K562 (cell line): ENCODE results near the gene PPP1R12B. TPM values are rescaled to one million over a fixed set of nuclear protein-coding genes. Genes with fewer than 3 reads are reported as not detected.
"Not testable (repeated sequence)": the region's sequence is repeated elsewhere in the genome, so short reads cannot be mapped to it uniquely, and the experiment has no call there.

Experiments used
- ATAC-seq: fragments of 200-7000 bp; cut with Tn5 transposase; 3 replicates; pipeline ENCODE4 v1.9.1; 2020; ENCODE audit warnings: moderate library complexity
- BruUV-seq: library from RNA; stranded (reverse); fragments of 400-500 nt; replicated peaks from 2 replicates; lab custom pipeline; 2021; lab: Mats Ljungman, UMichigan
- CTCF ChIA-PET: fragments of 300-600 bp; formaldehyde crosslinking; extraction: SDS; loops from one replicate; lab custom pipeline; 2021; ENCODE audit warnings: low intra/inter-chr PET ratio; lab: Yijun Ruan, JAX
- POLR2A ChIA-PET: fragments of 300-600, 350-650 bp; sonication (Branson Sonifier 250); formaldehyde crosslinking; extraction: SDS; loops from one replicate; lab custom pipeline; 2021; ENCODE audit warnings: antibody characterized with exemption, inconsistent platforms; lab: Yijun Ruan, JAX
- DNase-seq, 4 experiments: peaks; one replicate each; pipeline versions ENCODE4 v3.0.0 to v3.0.0-alpha.2; 2011 to 2018; ENCODE audit warnings: low spot score in 3 of 4, mixed read lengths in 3 of 4; ENCODE audit errors: extremely low read depth in 1 of 4
- FAIRE-seq: peaks from 2 replicates; lab custom pipeline; 2011; peaks lifted over from hg19 to GRCh38; lab: Jason Lieb, UNC
- H2AFZ ChIP-seq: 2 replicates; pipeline ENCODE4 v1.6.0; 2011; ENCODE audit warnings: low read depth, low read length, control low read depth, inconsistent platforms
- H3K27ac ChIP-seq: fragments of 200-600 bp; 3 replicates; pipeline ENCODE4 v1.8.0; 2011; ENCODE audit warnings: low read depth, mild to moderate bottlenecking, control low read depth, inconsistent platforms, low read length, moderate library complexity, mixed read lengths; ENCODE audit errors: extremely low read depth
- H3K27me3 ChIP-seq, 2 experiments: fragments of 300-600 bp in 1 of 2; 2 replicates in 1 of 2; 3 replicates in 1 of 2; pipeline versions ENCODE4 v1.6.0 to v1.8.0; 2011; ENCODE audit warnings: inconsistent platforms in 2 of 2, low read length in 2 of 2, mild to moderate bottlenecking in 1 of 2, mixed read lengths in 1 of 2, moderate library complexity in 1 of 2; ENCODE audit not compliant: control insufficient read depth in 2 of 2, insufficient read depth in 2 of 2
- H3K36me3 ChIP-seq: fragments of 300-600 bp; 3 replicates; pipeline ENCODE4 v1.8.0; 2011; ENCODE audit warnings: mild to moderate bottlenecking, low read length, inconsistent platforms; ENCODE audit not compliant: control insufficient read depth, insufficient read depth
- H3K4me1 ChIP-seq, 2 experiments: fragments of 200-600 bp in 1 of 2; replicated peaks in 1 of 2; 2 replicates in 1 of 2; 3 replicates in 1 of 2; pipeline versions ENCODE4 v1.5.1 to v1.8.0; 2011; ENCODE audit warnings: inconsistent platforms in 2 of 2, low read length in 2 of 2, mild to moderate bottlenecking in 1 of 2, mixed read lengths in 1 of 2, moderate library complexity in 1 of 2; ENCODE audit not compliant: control insufficient read depth in 2 of 2, insufficient read depth in 2 of 2
- H3K4me2 ChIP-seq: 2 replicates; pipeline ENCODE4 v1.6.1; 2011; ENCODE audit warnings: low read length, control low read depth, inconsistent platforms, mixed read lengths; ENCODE audit not compliant: insufficient read depth
- H3K4me3 ChIP-seq: fragments of 200-600 bp; sonication (generic), shearing (Covaris generic); 2 replicates; pipeline ENCODE4 v1.5.1; 2016; ENCODE audit warnings: control low read depth, inconsistent platforms
- H3K79me2 ChIP-seq: fragments of 200-600 bp; 3 replicates; pipeline ENCODE4 v1.8.0; 2011; ENCODE audit warnings: low read length, inconsistent platforms; ENCODE audit not compliant: control insufficient read depth, insufficient read depth
- H3K9ac ChIP-seq, 2 experiments: 2 replicates each; pipeline versions ENCODE4 v1.6.0 to v1.6.1; 2011; ENCODE audit warnings: low read depth in 2 of 2, low read length in 2 of 2, control low read depth in 1 of 2, inconsistent platforms in 1 of 2, mild to moderate bottlenecking in 1 of 2, mixed read lengths in 1 of 2; ENCODE audit not compliant: insufficient read depth in 1 of 2
- H3K9me1 ChIP-seq: one replicate; pipeline ENCODE4 v1.6.0; 2011; ENCODE audit warnings: inconsistent platforms, mild to moderate bottlenecking, low read length, moderate library complexity; ENCODE audit not compliant: control insufficient read depth, insufficient read depth
- H3K9me3 ChIP-seq: replicated peaks from 2 replicates; pipeline ENCODE4 v1.5.1; 2011; ENCODE audit warnings: low read depth, low read length, inconsistent platforms; ENCODE audit not compliant: control insufficient read depth, insufficient read depth
- H4K20me1 ChIP-seq: replicated peaks from 2 replicates; pipeline ENCODE4 v1.6.1; 2011; ENCODE audit warnings: low read length, inconsistent platforms, mixed read lengths; ENCODE audit not compliant: control insufficient read depth, insufficient read depth
- NR2C2 ChIP-seq, 2 experiments: fragments of 200-800 bp in 1 of 2; sonication (Bioruptor generic) in 1 of 2; sonication (generic) in 1 of 2; formaldehyde crosslinking in 1 of 2; IDR thresholded peaks; 2 replicates each; pipeline versions ENCODE4 v1.6.1 to v1.8.0; 2016 to 2022; ENCODE audit warnings: mild to moderate bottlenecking in 1 of 2, missing compliant biosample characterization in 1 of 2, missing genetic modification characterization in 1 of 2, missing genetic modification reagents in 1 of 2
- WGBS: fragments of 100-300 bp; shearing (Covaris generic); methylation state at CpG from one replicate; pipeline ENCODE4 v1.1.6; 2016; ENCODE audit warnings: low coverage, mixed read lengths; ENCODE audit not compliant: insufficient coverage; ENCODE audit errors: missing lambda C conversion rate; 5-methylcytosine and 5-hydroxymethylcytosine counted together
- in situ Hi-C: fragments of 300-500 bp; cut with MboI; formaldehyde crosslinking; loops from 4 replicates; pipeline ENCODE4 v1.15.0; 2018; ENCODE audit warnings: inconsistent platforms, mixed read lengths
- intact Hi-C: fragments of 100-400 bp; cut with micrococcal nuclease; formaldehyde crosslinking; loops from 2 replicates; pipeline ENCODE4 v1.14.2; 2022
- polyA plus RNA-seq, 8 experiments: library from polyadenylated mRNA; depleted of rRNA in 4 of 8; stranded (reverse) in 5 of 8; unstranded in 3 of 8; fragments of >200 nt; fragmentation: Nextera tagmentation in 2 of 8; fragmentation: Illumina TruSeq in 1 of 8; extraction: Ambion mirVana in 2 of 8; extraction: Trizol in 1 of 8; gene quantifications; 2 replicates each; pipeline versions ENCODE4 v1.2.1 to v1.2.3, GENCODE V29; 2011 to 2014; ENCODE audit warnings: inconsistent platforms in 1 of 8, missing spikeins in 1 of 8
- total RNA-seq, 7 experiments: library from RNA; depleted of rRNA in 6 of 7; stranded (reverse); fragments of >200 nt in 6 of 7; fragmentation: Illumina TruSeq in 2 of 7; extraction: Trizol in 2 of 7; gene quantifications; 2 replicates each; pipeline versions ENCODE4 v1.2.1 to v1.2.3, GENCODE V29; 2011 to 2021; ENCODE audit warnings: low replicate concordance in 1 of 7
- TF ChIP-seq, protein P1 (sequence below): fragments of 450-650 bp; IDR thresholded peaks from 2 replicates; pipeline ENCODE4 v1.6.1; 2016; ENCODE audit warnings: low read depth

Gene PPP1R12B
- total and polyA plus RNA-seq, 9 of the 15 experiments (the other 6 are each of a cell fraction or from before 2014, with no cell fraction given): 0.73 to 16.9 (median 13.6) TPM

DNA sequence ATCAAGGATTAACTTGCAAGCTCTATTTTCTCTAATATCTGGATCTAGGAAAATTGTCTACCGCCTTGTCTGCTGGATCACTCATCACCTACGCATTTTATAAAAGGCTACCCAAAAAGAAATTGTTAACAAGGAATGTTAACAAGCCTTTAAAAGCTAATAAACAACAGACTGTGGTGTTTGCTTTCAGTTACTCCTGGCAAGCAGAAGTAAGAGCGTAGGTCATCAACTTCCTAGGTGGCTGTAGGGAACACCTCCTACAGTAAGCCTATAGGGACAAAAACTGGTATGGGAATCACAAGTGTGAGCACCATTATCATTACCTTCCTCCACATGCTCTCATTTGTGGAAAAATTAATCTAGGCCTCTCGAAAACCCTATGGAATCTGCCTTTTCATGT is 206.1 kb downstream of the PPP1R12B start:
- ATAC-seq; intact Hi-C loops; in situ Hi-C loops; POLR2A ChIA-PET; H3K9me1 ChIP-seq; DNase-seq; H4K20me1 ChIP-seq; H3K36me3 ChIP-seq; H2AFZ ChIP-seq; FAIRE-seq; H3K4me3 ChIP-seq; H3K9ac ChIP-seq; H3K79me2 ChIP-seq; BruUV-seq; H3K27me3 ChIP-seq; H3K9me3 ChIP-seq; H3K4me2 ChIP-seq; TF ChIP-seq NR2C2 (CRISPR knock-in tag; IDR thresholded peaks at IDR 0.05): not testable (repeated sequence)
- TF ChIP-seq, protein P1, sequence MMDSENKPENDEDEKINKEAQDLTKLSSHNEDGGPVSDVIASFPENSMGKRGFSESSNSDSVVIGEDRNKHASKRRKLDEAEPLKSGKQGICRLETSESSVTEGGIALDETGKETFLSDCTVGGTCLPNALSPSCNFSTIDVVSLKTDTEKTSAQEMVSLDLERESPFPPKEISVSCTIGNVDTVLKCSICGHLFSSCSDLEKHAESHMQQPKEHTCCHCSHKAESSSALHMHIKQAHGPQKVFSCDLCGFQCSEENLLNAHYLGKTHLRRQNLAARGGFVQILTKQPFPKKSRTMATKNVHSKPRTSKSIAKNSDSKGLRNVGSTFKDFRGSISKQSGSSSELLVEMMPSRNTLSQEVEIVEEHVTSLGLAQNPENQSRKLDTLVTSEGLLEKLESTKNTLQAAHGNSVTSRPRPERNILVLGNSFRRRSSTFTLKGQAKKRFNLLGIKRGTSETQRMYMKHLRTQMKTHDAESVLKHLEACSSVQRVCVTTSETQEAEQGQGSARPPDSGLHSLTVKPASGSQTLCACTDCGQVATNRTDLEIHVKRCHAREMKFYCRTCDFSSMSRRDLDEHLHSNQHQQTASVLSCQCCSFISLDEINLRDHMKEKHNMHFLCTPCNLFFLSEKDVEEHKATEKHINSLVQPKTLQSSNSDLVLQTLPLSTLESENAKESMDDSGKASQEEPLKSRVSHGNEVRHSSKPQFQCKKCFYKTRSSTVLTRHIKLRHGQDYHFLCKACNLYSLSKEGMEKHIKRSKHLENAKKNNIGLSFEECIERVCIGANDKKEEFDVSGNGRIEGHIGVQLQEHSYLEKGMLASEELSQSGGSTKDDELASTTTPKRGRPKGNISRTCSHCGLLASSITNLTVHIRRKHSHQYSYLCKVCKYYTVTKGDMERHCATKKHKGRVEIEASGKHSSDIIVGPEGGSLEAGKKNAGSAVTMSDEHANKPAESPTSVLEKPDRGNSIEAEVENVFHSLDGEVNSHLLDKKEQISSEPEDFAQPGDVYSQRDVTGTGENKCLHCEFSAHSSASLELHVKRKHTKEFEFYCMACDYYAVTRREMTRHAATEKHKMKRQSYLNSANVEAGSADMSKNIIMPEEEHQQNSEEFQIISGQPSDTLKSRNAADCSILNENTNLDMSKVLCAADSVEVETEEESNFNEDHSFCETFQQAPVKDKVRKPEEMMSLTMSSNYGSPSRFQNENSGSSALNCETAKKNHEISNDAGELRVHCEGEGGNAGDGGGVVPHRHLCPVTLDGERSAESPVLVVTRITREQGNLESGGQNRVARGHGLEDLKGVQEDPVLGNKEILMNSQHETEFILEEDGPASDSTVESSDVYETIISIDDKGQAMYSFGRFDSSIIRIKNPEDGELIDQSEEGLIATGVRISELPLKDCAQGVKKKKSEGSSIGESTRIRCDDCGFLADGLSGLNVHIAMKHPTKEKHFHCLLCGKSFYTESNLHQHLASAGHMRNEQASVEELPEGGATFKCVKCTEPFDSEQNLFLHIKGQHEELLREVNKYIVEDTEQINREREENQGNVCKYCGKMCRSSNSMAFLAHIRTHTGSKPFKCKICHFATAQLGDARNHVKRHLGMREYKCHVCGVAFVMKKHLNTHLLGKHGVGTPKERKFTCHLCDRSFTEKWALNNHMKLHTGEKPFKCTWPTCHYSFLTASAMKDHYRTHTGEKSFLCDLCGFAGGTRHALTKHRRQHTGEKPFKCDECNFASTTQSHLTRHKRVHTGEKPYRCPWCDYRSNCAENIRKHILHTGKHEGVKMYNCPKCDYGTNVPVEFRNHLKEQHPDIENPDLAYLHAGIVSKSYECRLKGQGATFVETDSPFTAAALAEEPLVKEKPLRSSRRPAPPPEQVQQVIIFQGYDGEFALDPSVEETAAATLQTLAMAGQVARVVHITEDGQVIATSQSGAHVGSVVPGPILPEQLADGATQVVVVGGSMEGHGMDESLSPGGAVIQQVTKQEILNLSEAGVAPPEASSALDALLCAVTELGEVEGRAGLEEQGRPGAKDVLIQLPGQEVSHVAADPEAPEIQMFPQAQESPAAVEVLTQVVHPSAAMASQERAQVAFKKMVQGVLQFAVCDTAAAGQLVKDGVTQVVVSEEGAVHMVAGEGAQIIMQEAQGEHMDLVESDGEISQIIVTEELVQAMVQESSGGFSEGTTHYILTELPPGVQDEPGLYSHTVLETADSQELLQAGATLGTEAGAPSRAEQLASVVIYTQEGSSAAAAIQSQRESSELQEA: peak; percentile 85
- TF ChIP-seq NR2C2 (tag; IDR thresholded peaks at IDR 0.05): peak; percentile 29; the same call in 1 of the 2 replicates
- H3K27ac ChIP-seq: peak overlapping the region; percentile 76; the same call in 2 of the 3 replicates
- H3K4me1 ChIP-seq: peaks cover 11 to 36% of the 10 kb centered on the region in 2 experiments
- 70% methylated on average over 4 of the region's 4 CpGs for WGBS
- CTCF ChIA-PET: interaction anchor here (0.7 kb wide), 1 partner anchor 70 kb away, joined by 4 read pairs; no protein-coding TSS in a partner anchor

GRCh38 chr1:202556037-202556436 is 207.5 kb downstream of the PPP1R12B start:
- DNase-seq, H3K9ac ChIP-seq, intact Hi-C loops, H3K9me1 ChIP-seq, H3K27me3 ChIP-seq, H3K9me3 ChIP-seq, in situ Hi-C loops, H3K4me2 ChIP-seq, ATAC-seq, H3K79me2 ChIP-seq, FAIRE-seq, H3K4me3 ChIP-seq, H3K27ac ChIP-seq, BruUV-seq, POLR2A ChIA-PET, H4K20me1 ChIP-seq, H3K36me3 ChIP-seq, H2AFZ ChIP-seq: not testable (repeated sequence)
- CTCF ChIA-PET: interaction anchor here (0.6 kb wide), 1 partner anchor 11 kb away, joined by 4 read pairs; no protein-coding TSS in a partner anchor
- WGBS: 82% methylated on average over 4 of the region's 4 CpGs
- peaks cover 11 to 36% of the 10 kb centered on the region in 2 experiments for H3K4me1 ChIP-seq
